ENCODE measurements around the gene IFNB1. TPM values are rescaled to one million over a fixed set of nuclear protein-coding genes. Genes with fewer than 3 reads are reported as not detected.

Gene IFNB1
- total RNA-seq, 4 donors from 2014 or later, result not detected

GRCh38 chr9:21070906-21071305, 6.8 kb downstream of the IFNB1 start:
- no peak for TF ChIP-seq CTCF (IDR thresholded peaks at IDR 0.05; ENCODE audit: low read depth)

- TF ChIP-seq CTCF (IDR thresholded peaks at IDR 0.05; ENCODE audit: low read depth), result no peak
Measured at GRCh38 chr9:21070171-21070571, 7.6 kb downstream of the IFNB1 start.

GRCh38 chr9:21060919-21061561, 16.7 kb downstream of the IFNB1 start:
- no peak for TF ChIP-seq CTCF (IDR thresholded peaks at IDR 0.05; ENCODE audit: low read depth)

GRCh38 chr9:21056931-21057330, 20.8 kb downstream of the IFNB1 start:
- no peak for TF ChIP-seq CTCF (IDR thresholded peaks at IDR 0.05; ENCODE audit: low read depth)

GRCh38 chr9:21053851-21054250, 23.9 kb downstream of the IFNB1 start:
- no peak for TF ChIP-seq CTCF (IDR thresholded peaks at IDR 0.05; ENCODE audit: low read depth)

- no peak for TF ChIP-seq CTCF (IDR thresholded peaks at IDR 0.05; ENCODE audit: low read depth)
Measured at GRCh38 chr9:21047281-21047691, 30.5 kb downstream of the IFNB1 start.

- TF ChIP-seq CTCF (IDR thresholded peaks at IDR 0.05; ENCODE audit: low read depth), result no peak
Measured at GRCh38 chr9:21043841-21044240, 33.9 kb downstream of the IFNB1 start.

All from subcutaneous adipose tissue (tissue), 4 donors.